Esophagus muscularis mucosa (tissue), 4 donors: ENCODE data around the gene ESRRB.

Experiments
- EP300 ChIP-seq: sonication (generic); formaldehyde crosslinking; IDR thresholded peaks from one replicate; pipeline ENCODE4 v1.6.1; 2017; ENCODE audit warnings: antibody characterized with exemption
- POLR2A ChIP-seq: fragments of 450-650 bp; IDR thresholded peaks from one replicate; pipeline ENCODE4 v1.6.1; 2017; ENCODE audit warnings: antibody characterized with exemption, moderate library complexity, mild to moderate bottlenecking, low read depth
- POLR2AphosphoS5 ChIP-seq, 2 donors: sonication (generic); formaldehyde crosslinking; IDR thresholded peaks; one replicate each; pipeline ENCODE4 v1.6.1; 2017; ENCODE audit warnings: antibody characterized with exemption in 2 of 2
- TF ChIP-seq, protein P1 (sequence below), 3 experiments: fragments of 200-600 bp in 2 of 3; fragments of 450-650 bp in 1 of 3; sonication (generic) in 2 of 3; IDR thresholded peaks; one replicate each; pipeline ENCODE4 v1.5.1; 2017 to 2019; ENCODE audit warnings: antibody characterized with exemption in 3 of 3, mild to moderate bottlenecking in 2 of 3, moderate library complexity in 1 of 3

DNA sequence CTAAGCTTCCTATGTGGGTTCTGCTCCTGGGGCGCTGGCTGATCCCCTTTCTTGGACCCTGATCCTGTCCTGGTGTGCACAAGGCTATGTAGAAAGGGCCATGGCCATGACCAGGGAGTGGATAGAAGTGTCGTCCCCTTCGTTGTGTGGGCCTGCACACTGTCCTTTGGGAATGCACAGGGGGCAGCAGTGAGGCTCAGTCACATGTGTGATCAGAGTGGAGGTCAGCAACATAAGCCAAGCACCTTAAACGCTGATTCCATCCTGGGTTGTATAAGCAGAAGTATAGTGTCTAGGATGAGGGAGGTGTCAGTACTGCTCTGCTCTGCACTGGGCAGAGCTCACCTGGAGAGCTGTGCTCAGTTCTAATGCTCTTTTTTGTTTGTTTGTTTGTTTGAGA, 48.4 kb downstream of the ESRRB start:
- no peak for TF ChIP-seq EP300
- TF ChIP-seq, protein P1, sequence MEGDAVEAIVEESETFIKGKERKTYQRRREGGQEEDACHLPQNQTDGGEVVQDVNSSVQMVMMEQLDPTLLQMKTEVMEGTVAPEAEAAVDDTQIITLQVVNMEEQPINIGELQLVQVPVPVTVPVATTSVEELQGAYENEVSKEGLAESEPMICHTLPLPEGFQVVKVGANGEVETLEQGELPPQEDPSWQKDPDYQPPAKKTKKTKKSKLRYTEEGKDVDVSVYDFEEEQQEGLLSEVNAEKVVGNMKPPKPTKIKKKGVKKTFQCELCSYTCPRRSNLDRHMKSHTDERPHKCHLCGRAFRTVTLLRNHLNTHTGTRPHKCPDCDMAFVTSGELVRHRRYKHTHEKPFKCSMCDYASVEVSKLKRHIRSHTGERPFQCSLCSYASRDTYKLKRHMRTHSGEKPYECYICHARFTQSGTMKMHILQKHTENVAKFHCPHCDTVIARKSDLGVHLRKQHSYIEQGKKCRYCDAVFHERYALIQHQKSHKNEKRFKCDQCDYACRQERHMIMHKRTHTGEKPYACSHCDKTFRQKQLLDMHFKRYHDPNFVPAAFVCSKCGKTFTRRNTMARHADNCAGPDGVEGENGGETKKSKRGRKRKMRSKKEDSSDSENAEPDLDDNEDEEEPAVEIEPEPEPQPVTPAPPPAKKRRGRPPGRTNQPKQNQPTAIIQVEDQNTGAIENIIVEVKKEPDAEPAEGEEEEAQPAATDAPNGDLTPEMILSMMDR (IDR thresholded peaks at IDR 0.05), result no peak
- TF ChIP-seq POLR2AphosphoS5 (IDR thresholded peaks at IDR 0.05), result no peak
- no peak for TF ChIP-seq POLR2A
